Brain microvascular endothelial cell (primary cell): Measurements from ENCODE around the gene SPRY2.

ENCODE experiments used
- DNase-seq: peaks from one replicate; pipeline ENCODE4 v3.0.0-alpha.2; 2020
- H3K27ac ChIP-seq: fragments of 250-450 bp; sonication (Bioruptor Pico); 2 replicates; pipeline ENCODE4 v1.5.1; 2020; ENCODE audit warnings: mild to moderate bottlenecking, moderate library complexity
- H3K27me3 ChIP-seq: fragments of 250-450 bp; sonication (Bioruptor Pico); replicated peaks from 2 replicates; pipeline ENCODE4 v1.5.1; 2020; ENCODE audit warnings: mild to moderate bottlenecking
- H3K36me3 ChIP-seq: fragments of 250-450 bp; sonication (Bioruptor Pico); replicated peaks from 2 replicates; pipeline ENCODE4 v1.5.1; 2020; ENCODE audit warnings: mild to moderate bottlenecking
- H3K4me3 ChIP-seq: 2 replicates; pipeline ENCODE4 v1.5.1; 2011; ENCODE audit warnings: low read depth, mild to moderate bottlenecking, control low read depth, low read length, moderate library complexity
- in situ Hi-C: cut with HindIII; loops from 2 replicates; pipeline ENCODE4 v1.10.0; 2017; ENCODE audit warnings: low sequenced_read_pairs, low pct_ligation_motif_present
- TF ChIP-seq, protein P1 (sequence below): IDR thresholded peaks from 2 replicates; pipeline ENCODE4 v1.5.1; 2011; ENCODE audit warnings: low read depth, mild to moderate bottlenecking, moderate library complexity, low read length, control low read depth, inconsistent platforms; ENCODE audit errors: missing control alignments

The SPRY2 gene, protein sequence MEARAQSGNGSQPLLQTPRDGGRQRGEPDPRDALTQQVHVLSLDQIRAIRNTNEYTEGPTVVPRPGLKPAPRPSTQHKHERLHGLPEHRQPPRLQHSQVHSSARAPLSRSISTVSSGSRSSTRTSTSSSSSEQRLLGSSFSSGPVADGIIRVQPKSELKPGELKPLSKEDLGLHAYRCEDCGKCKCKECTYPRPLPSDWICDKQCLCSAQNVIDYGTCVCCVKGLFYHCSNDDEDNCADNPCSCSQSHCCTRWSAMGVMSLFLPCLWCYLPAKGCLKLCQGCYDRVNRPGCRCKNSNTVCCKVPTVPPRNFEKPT

DNA sequence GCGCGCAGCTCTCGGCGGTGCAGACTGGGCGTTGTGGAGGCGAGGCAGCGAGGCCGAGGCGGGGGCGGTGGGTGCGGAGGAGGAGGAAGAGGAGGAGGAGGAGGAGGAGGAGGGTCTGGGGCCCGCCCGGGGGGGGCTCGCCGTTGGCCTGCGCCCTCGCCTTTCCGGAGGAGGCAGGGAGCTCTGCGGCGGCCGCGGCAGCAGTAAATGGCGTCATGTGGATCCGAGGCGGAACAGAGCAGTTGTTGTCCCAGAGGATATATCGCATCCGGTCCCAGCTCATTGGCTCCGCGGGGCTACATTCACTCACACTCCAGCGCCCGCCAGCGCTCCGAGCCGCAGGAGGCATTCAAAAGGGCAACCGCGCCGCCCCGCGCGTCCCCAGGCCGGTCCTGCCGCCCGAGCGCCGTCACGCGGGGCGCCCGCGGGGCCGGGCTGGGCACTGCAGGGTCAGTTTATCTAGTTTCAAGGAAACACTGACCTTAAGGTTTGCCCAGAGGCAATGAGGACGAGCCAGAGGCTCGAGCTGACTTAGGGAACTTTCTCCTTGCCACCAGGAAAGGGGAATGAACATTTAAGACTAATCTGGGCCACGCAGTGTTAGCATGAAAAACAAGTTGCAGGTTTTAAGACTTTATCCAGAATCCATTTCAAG lies at the start of gene SPRY2:
Gene SPRY2, minus strand, starts transcription at position 26 of the 655 bp plus-strand sequence. CDS start 3,421 bp downstream, outside the sequence.
- in situ Hi-C loops, result no loop called here
- H3K36me3 ChIP-seq, result peaks cover 13% of the 10 kb centered on the region
- peak; percentile 97 for DNase-seq
- H3K4me3 ChIP-seq, result peak within 1 kb of the TSS; percentile 94
- no peaks in the 10 kb centered on the region for H3K27me3 ChIP-seq
- peak within 1 kb of the TSS; percentile 77 for H3K27ac ChIP-seq
- TF ChIP-seq, protein P1, sequence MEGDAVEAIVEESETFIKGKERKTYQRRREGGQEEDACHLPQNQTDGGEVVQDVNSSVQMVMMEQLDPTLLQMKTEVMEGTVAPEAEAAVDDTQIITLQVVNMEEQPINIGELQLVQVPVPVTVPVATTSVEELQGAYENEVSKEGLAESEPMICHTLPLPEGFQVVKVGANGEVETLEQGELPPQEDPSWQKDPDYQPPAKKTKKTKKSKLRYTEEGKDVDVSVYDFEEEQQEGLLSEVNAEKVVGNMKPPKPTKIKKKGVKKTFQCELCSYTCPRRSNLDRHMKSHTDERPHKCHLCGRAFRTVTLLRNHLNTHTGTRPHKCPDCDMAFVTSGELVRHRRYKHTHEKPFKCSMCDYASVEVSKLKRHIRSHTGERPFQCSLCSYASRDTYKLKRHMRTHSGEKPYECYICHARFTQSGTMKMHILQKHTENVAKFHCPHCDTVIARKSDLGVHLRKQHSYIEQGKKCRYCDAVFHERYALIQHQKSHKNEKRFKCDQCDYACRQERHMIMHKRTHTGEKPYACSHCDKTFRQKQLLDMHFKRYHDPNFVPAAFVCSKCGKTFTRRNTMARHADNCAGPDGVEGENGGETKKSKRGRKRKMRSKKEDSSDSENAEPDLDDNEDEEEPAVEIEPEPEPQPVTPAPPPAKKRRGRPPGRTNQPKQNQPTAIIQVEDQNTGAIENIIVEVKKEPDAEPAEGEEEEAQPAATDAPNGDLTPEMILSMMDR, result no peak

DNA sequence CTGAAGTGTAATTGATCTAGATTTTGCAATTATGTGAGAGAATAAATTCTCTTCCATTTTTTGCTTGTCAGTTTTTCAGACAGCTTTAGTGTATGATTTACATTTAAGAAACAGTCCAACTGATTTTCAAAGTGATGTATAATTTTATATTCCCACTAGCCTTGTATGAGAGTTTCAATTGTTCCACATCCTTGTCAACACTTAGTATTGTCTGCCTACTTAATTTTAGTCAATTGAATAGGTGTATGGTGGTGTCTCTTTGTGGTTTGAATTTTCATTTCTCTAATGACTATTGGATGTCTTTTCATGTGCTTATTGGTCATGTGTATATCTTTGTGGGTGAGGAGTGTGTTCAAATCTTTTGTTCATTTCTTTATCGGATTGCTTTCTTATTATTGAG lies 49.4 kb upstream of the SPRY2 start:
- in situ Hi-C loops, result no loop called here
- no peak overlapping the region for H3K4me3 ChIP-seq
- TF ChIP-seq, protein P1, result no peak
- no peaks in the 10 kb centered on the region for H3K27me3 ChIP-seq
- H3K27ac ChIP-seq, result no peak overlapping the region
- no peaks in the 10 kb centered on the region for H3K36me3 ChIP-seq
- DNase-seq, result no peak

DNA sequence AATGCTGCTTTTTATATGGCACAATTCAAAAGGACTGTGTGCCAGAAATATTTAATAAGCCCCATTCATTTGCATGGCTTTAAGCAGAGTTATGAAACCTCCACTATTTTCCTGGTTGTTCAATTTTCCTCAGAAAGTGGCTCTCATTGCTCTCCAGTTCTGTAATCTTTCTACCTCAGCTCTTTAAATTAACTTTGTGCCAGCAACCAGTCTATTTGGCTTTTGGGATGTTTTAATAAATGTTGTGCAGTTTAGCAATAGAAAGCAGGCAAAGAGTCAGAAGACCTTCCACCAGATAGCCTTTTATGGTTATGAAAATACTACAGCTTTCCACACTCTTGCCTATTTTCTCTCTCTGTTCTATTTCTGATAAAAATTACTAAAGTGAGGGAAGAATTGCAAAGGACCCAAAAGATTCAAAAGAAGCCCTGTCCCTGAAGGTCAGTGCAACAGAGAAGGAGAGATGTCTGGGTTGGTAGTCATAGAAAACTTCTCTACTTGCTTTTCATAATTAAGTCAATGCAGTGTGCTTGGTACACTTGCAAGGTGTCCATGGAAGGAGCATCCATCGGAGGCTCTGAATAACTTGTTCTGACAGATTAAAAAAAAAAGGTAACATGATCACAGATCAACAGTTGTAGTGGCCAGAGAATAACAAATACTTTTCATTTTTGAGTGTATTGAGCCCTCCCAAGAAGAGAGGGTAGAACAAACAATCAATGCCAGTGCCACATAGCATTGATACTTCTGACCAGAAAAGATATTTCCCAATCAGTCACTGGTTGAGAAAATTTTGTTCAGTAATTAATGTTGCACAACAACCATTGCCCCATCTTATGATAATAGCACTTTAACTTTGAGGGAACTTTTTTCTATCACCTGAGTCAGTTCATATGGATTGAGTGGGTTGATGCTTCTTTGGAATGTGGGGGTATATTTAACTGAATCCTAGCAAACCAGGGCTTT lies 48.4 kb upstream of the SPRY2 start:
- in situ Hi-C loops, result no loop called here
- H3K4me3 ChIP-seq, result no peak overlapping the region
- TF ChIP-seq, protein P1, result no peak

DNA sequence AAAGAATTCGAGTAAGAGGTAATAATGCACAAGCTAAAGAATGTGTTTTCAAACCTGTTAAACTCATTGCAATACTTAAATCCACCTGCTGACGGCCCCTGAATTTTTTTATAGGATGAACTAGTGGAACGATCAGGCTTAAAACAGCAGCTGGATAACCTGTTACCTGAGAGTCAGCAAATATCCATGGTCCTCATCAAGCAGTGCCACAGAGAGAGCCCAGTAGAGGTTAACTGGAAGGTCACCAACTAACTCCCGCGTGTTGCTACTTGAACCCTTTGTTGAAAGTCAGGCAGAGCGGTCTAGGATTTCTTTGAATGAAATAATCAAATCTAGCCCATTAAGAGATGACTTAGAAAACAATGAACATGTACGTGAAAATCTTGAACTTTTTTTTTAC lies 47.6 kb upstream of the SPRY2 start:
- Histone ChIP-seq H3K4me3 (no peak overlapping the region), H3K36me3 (no peaks in the 10 kb centered on the region), H3K27ac (no peak overlapping the region), H3K27me3 (no peaks in the 10 kb centered on the region)
- no peak for DNase-seq
- TF ChIP-seq, protein P1, result no peak
- in situ Hi-C loops, result no loop called here

More for the DNA sequence above, 48.4 kb upstream of the SPRY2 start:
- H3K27me3 ChIP-seq, result no peaks in the 10 kb centered on the region
- no peaks in the 10 kb centered on the region for H3K36me3 ChIP-seq
- no peak for DNase-seq
- no peak overlapping the region for H3K27ac ChIP-seq

DNA sequence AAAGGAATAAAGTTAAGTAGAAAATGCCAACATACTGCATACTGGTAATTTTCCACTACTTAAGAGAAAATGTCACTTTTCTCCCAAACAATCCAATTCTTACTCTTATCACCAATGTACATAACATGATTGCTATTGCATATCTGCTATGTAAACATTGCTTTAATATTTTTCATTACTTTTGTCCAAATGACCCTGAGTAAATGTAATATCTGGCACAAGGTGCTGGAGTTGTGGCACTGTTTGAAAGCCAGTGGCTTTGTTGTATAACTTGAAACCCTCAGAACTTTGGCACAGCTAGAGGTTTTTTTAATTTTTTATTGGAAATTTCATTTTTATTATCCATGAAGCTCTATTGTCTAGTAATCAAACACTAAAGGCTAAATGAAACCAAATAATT lies 45.7 kb upstream of the SPRY2 start:
- Histone ChIP-seq H3K27ac (no peak overlapping the region), H3K27me3 (no peaks in the 10 kb centered on the region), H3K4me3 (no peak overlapping the region), H3K36me3 (no peaks in the 10 kb centered on the region)
- in situ Hi-C loops, result no loop called here
- TF ChIP-seq, protein P1, result no peak
- DNase-seq, result no peak
